Thyroid gland (tissue), 4 donors: ENCODE results near the gene GAK.

Experiments
- CTCF ChIP-seq, 6 experiments: fragments of 200-600 bp in 3 of 6; fragments of 450-650 bp in 3 of 6; sonication (generic) in 3 of 6; IDR thresholded peaks; one replicate each; pipeline ENCODE4 v1.5.1; 2016 to 2019; ENCODE audit warnings: antibody characterized with exemption in 6 of 6, mild to moderate bottlenecking in 2 of 6, inconsistent platforms in 1 of 6, moderate library complexity in 1 of 6
- POLR2A ChIP-seq, 2 donors: fragments of 450-650 bp; IDR thresholded peaks; one replicate each; pipeline ENCODE4 v1.6.1; 2017; ENCODE audit warnings: antibody characterized with exemption in 2 of 2, mild to moderate bottlenecking in 2 of 2, moderate library complexity in 1 of 2

GRCh38 chr4:972651-973424, 40.7 kb upstream of the GAK start:
- TF ChIP-seq CTCF (IDR thresholded peaks at IDR 0.05) (no peak), POLR2A (IDR thresholded peaks at IDR 0.05) (no peak)
